ENCODE measurements around the gene NCMAP.

DNA sequence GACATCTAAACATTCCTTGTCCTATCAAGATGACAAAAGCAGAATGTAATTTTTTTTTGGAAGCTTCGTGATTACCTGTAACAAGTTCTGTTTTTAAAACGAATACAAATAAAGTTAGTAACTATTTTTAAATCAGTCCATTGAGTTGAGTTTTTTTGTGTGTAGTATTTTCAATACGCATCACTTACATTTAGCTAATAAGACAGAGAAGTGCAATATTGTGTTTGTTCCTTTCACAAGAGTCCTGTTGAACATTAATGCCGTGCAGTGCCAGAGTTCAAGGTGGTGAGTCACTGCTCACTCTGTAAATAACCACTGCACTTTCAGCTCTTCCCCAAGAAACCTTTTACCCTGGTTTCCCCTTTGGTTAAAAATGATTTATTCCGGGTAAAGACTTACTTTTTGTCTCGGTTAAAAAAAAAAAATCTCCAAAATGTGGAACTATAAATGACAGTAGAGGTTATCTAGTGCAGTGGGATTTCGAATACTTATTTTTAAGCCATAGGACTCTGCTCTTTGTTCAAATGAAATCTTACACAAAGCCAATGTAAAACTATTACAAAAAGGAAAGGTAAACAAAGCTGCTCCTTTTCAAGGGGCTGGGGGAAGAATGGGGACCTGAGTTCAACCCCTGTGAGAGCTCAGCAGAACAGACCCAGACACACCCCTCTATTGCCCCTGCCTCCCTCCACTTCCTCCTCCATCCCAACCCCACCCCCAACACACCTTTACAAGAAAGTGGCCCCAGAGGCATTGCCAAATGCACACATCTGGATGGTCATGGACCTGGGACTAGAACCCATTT lies 14.8 kb upstream of the NCMAP start:
- TF ChIP-seq, protein P1, sequence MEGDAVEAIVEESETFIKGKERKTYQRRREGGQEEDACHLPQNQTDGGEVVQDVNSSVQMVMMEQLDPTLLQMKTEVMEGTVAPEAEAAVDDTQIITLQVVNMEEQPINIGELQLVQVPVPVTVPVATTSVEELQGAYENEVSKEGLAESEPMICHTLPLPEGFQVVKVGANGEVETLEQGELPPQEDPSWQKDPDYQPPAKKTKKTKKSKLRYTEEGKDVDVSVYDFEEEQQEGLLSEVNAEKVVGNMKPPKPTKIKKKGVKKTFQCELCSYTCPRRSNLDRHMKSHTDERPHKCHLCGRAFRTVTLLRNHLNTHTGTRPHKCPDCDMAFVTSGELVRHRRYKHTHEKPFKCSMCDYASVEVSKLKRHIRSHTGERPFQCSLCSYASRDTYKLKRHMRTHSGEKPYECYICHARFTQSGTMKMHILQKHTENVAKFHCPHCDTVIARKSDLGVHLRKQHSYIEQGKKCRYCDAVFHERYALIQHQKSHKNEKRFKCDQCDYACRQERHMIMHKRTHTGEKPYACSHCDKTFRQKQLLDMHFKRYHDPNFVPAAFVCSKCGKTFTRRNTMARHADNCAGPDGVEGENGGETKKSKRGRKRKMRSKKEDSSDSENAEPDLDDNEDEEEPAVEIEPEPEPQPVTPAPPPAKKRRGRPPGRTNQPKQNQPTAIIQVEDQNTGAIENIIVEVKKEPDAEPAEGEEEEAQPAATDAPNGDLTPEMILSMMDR (conservative IDR thresholded peaks at IDR 0.05; ENCODE audit: low read length) = no peak
- TF ChIP-seq EZH2phosphoT487 (IDR thresholded peaks at IDR 0.05; ENCODE audit: borderline replicate concordance, low read depth, low read length) = no peak

Measured in OCI-LY7 (cell line).